ENCODE data around the gene MUCL1.
"Not testable (repeated sequence)": the region's sequence is repeated elsewhere in the genome, so short reads cannot be mapped to it uniquely, and the experiment has no call there.

MUCL1 gene

DNA sequence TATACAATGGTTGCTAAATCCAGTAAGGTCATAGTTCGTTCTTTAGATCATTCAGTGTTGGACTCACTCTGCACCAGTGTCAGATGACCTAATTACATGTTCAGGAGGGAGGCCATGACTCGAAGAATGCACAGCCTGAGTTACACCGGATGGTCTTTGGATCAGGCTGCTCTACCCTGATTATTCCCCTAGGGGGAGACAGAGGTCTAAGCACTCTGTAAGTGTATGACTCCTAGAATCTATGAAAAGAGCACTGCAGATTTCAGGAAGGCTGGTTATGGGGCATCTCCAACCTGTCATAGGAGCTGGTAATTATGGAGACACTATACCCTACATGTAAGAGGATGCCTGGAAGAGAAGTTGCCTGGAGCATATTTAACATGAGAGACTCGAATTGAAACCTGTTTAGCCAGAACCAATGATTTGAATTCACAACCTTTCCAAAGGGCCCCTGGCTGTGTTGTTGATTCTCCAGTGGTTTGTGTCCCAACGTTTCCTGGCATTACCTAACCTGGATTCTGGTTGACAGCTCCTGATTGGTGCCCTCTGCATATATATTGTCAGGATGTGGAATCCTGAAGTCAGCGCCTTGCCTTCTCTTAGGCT is at the start of gene MUCL1:
TSS of gene MUCL1 (plus strand) at position 584 of the 606 bp plus-strand sequence. CDS start 67 bp downstream, outside the sequence.
- DNase-seq (ENCODE audit: low read depth in 2 of 2): peak; percentile 51 to 52

- no peak for DNase-seq (ENCODE audit: low read depth in 2 of 2)
These were observed 32.6 kb upstream of the MUCL1 start for GRCh38 chr12:54821676-54822075.

DNA sequence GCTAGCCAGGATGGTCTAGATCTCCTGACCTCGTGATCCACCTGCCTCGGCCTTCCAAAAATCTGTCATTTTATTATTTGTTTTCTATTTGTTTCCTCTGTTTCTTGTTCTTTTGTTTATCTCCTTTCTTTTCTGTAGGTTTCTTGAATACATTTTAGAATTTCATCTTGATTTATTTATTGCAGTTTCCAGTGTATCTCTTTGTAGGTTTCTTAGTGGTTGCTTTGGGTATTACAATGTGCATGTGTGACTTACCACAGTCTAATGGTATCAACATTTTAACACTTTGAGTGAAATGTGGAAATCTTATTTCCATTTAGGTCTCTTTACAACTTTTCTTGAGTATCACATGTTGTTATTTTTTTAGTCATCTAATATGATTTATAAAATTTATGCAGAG is 29.9 kb upstream of the MUCL1 start:
- DNase-seq (ENCODE audit: low read depth in 2 of 2): no peak

DNA sequence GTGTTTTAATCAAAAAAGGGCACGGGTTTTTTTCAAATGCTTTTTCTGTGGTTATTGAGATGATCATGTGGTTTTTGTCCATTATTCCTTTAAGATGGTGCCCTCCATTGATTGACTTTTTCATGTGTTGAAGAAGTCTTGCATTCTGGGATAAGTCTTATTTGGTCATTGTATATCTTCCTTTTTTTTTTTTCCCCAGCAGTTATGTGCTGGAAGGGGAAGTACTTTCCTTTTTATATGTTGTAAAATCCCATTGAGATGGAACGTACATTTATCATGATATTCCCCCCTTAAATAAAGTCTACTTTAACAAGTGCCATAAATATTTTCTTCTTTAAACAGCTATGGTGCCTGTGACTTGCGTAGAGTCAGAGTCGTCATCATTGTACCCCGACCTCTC is 24.8 kb upstream of the MUCL1 start:
- DNase-seq (ENCODE audit: low read depth in 2 of 2): no peak

- no peak for DNase-seq (ENCODE audit: low read depth in 2 of 2)
These were observed 24.1 kb upstream of the MUCL1 start for GRCh38 chr12:54830199-54830598.

GRCh38 chr12:54831631-54832030 is 22.7 kb upstream of the MUCL1 start:
- no peak for DNase-seq (ENCODE audit: low read depth in 2 of 2)

GRCh38 chr12:54840244-54840865 is 14.0 kb upstream of the MUCL1 start:
- no peak for DNase-seq (ENCODE audit: low read depth in 2 of 2)

DNA sequence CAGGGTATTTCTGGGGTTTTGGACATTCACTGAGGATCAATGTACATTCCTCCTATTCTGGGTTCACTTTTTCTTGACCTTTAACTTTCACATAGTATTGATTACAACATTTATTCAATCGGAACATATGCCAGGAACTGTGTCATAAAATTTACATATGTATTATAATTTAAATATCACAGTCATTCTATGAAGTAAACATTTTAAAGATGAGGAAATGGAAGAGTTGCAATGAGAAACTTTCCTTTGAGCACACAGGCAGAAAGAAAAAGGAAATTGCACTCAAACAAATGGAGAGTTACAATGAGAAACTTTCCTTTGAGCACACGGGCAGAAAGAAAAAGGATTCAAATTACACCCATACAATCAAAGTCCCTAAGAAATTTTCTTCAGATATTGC is 3.1 kb downstream of the MUCL1 start:
- no peak for DNase-seq (ENCODE audit: low read depth in 2 of 2)

DNA sequence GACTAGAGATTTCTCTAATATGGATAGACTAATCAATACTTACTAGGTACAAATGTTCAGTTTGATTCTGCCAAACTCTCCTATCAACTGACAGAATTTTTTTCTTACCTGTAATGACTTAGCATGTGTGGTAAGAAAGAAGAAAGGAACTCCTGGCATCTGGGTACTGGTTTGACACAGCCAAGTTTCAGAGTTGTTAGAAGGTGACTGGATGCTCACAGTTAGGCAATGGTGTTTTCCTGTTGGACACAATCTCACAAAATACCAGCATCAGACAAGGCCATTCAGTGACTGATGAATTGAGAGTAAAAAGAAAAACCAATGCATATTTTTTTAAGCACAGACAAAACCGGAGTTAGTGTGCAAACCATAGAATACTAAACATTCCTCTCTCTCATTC is 4.2 kb downstream of the MUCL1 start:
- no peak for DNase-seq (ENCODE audit: low read depth in 2 of 2)

GRCh38 chr12:54859502-54859901 is 5.2 kb downstream of the MUCL1 start:
- DNase-seq (ENCODE audit: low read depth in 2 of 2): no peak

DNA sequence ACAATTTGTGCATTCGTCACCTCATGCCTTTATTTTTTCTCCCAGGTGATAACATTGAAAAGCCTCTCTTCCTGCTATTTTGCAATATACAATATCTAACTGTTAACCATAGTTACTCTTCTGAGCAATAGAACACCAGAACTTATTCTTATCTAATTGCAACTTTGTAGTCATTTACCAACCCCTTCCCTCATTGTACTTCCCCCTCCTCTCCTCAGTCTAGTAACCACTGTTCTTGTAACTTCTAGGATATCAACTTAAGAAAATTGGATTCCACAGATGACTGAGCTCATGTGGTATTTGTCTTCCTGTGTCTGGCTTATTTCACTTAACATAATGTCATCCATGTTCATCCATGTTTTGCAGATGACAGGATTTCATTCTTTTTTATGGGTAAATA is 7.6 kb downstream of the MUCL1 start:
- no peak for DNase-seq (ENCODE audit: low read depth in 2 of 2)

GRCh38 chr12:54863948-54864618 is 9.8 kb downstream of the MUCL1 start:
- no peak for DNase-seq (ENCODE audit: low read depth in 2 of 2)

- no peak for DNase-seq (ENCODE audit: low read depth in 2 of 2)
These were observed 11.5 kb downstream of the MUCL1 start for GRCh38 chr12:54865683-54866324.

GRCh38 chr12:54868690-54869089 is 14.4 kb downstream of the MUCL1 start:
- no peak for DNase-seq (ENCODE audit: low read depth in 2 of 2)

- no peak for DNase-seq (ENCODE audit: low read depth in 2 of 2)
These were observed 15.7 kb downstream of the MUCL1 start for GRCh38 chr12:54870048-54870447.

GRCh38 chr12:54870617-54871016 is 16.3 kb downstream of the MUCL1 start:
- no peak for DNase-seq (ENCODE audit: low read depth in 2 of 2)

GRCh38 chr12:54879150-54879549 is 24.8 kb downstream of the MUCL1 start:
- DNase-seq (ENCODE audit: low read depth in 2 of 2): no peak

GRCh38 chr12:54879579-54879978 is 25.3 kb downstream of the MUCL1 start:
- no peak for DNase-seq (ENCODE audit: low read depth in 2 of 2)

GRCh38 chr12:54882079-54882478 is 27.8 kb downstream of the MUCL1 start:
- DNase-seq (ENCODE audit: low read depth in 2 of 2): no peak

DNA sequence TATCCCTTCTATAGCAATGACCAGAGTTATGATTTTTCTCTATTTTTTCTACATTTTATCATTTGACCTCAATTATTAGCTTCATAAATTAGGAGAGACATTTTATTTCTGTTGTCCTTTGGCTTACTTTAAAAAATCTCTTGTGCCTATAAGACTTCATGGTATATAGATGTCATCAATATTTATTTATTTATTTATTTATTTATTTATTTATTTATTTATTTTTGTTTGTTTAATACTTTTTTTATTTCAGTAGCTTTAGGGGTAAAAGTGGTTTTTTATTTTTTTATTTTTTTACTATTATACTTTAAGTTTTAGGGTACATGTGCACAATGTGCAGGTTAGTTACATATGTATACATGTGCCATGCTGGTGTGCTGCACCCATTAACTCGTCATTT is 28.3 kb downstream of the MUCL1 start:
- not testable (repeated sequence) for DNase-seq (ENCODE audit: low read depth in 2 of 2)

- DNase-seq (ENCODE audit: low read depth in 2 of 2): not testable (repeated sequence)
These were observed 34.1 kb downstream of the MUCL1 start for GRCh38 chr12:54888428-54888827.

GRCh38 chr12:54890339-54890738 is 36.0 kb downstream of the MUCL1 start:
- no peak for DNase-seq (ENCODE audit: low read depth in 2 of 2)

Data from stimulated activated CD4-positive, alpha-beta T cell treated with anti-CD3 and anti-CD28 coated beads, Interleukin-1b, Interleukin-23, amount 100 ng/mL, for 1 hour (primary cell).